GM12874 (cell line): ENCODE results near the gene UBE2D1.

Source experiments
- TF ChIP-seq, protein P1 (sequence below): IDR thresholded peaks from 2 replicates; pipeline ENCODE4 v1.5.1; 2011; ENCODE audit warnings: low read depth, mild to moderate bottlenecking, control low read depth, low read length, moderate library complexity; ENCODE audit not compliant: insufficient read depth

The UBE2D1 gene

DNA sequence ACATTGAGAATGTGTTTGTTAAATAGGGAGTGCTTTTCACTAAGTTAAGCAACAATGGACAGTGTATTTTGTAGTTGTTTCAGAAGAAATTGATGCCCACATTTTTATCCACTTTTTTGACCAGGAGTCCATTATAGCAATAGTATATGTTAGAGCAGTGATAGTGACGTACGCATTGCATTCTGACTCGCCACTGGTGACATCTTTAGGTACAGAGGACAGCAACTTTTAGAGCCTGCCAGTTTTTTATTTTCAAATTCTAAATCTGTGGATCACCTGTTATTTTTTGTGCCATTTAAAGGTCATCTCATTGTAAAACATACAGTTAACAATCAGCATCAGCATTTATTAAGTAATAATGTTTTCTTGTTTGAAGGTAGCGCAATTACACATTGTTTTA lies 1.4 kb downstream of the UBE2D1 start:
- TF ChIP-seq, protein P1, sequence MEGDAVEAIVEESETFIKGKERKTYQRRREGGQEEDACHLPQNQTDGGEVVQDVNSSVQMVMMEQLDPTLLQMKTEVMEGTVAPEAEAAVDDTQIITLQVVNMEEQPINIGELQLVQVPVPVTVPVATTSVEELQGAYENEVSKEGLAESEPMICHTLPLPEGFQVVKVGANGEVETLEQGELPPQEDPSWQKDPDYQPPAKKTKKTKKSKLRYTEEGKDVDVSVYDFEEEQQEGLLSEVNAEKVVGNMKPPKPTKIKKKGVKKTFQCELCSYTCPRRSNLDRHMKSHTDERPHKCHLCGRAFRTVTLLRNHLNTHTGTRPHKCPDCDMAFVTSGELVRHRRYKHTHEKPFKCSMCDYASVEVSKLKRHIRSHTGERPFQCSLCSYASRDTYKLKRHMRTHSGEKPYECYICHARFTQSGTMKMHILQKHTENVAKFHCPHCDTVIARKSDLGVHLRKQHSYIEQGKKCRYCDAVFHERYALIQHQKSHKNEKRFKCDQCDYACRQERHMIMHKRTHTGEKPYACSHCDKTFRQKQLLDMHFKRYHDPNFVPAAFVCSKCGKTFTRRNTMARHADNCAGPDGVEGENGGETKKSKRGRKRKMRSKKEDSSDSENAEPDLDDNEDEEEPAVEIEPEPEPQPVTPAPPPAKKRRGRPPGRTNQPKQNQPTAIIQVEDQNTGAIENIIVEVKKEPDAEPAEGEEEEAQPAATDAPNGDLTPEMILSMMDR, result no peak

DNA sequence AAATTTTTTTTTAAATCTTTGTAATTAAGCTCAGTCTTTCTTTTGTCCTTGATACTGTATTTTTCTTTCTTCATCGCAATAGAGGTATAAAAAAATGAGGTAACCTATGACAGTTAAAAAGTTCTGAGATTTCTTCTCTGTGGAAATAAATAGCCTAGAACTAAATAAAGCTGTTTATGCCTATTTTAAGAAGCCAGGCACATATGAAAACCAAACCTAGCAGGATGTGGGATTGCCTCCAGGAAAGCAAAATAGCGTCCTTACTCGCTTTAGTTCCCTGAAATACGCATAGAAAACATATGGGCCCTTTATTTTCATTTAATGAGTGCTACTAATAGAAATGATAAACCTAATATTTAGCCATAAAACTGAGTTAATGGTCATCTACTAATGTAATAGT lies 6.6 kb downstream of the UBE2D1 start:
- TF ChIP-seq, protein P1, result no peak

GRCh38 chr10:58341947-58342346 lies 7.1 kb downstream of the UBE2D1 start:
- TF ChIP-seq, protein P1, result no peak

DNA sequence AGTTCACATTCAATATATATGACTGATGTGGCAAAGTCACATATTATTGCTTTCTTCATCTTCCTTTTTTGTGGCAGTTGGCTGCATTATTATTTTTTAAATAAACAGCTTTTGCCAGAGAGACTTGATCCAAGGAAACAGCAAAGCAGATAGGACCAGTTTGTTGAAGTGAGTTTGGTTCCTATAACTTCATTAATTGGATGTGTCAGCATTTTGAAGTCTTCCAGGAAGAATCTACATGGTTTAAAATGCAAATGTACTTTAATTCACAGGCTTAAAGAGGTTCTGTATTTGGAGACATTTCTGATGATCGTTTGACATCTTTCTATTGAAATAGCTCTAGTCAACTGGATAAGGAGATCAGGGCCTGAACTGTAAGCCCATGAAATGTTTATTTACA lies 13.2 kb downstream of the UBE2D1 start:
- TF ChIP-seq, protein P1, result no peak

DNA sequence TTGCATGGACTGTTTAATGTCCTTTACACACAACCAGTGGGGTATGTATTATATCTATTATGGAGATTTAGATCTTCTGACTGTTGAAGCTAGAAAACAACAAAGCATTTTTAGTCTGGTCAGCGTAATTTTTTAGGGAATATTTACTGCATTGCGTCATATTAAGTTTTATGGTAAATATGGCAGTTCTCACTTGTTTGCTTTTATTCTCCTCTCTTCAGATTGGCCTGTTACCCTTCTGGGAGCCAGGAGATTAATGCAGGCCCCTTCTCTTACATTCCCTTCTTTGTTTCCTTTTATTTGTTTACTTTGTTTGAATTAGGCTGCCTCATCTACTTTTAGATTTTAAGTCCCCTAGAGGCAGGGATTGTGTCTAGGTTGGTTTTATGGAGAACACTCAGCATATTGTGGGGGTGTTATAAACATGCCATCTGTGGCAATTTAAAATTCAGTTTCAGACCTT lies 13.8 kb downstream of the UBE2D1 start:
- TF ChIP-seq, protein P1, result no peak

DNA sequence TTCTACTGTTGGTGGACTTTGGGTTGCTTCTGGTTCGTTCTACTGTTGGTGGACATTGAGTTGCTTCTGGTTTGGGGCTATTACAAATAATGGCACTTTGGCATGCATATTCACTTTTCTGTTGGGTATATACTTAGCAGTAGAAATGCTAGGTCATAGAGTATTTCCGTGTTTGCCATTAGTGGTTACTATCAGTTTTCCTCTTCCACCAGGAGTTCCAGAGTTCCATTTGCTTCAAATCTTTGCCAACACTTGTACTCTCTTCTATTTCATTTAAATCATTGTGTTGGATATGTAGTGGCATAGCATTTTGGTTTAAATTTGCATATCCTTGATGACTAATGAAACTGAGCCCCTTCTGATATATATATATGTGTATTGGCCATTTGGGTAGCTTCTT lies 15.2 kb downstream of the UBE2D1 start:
- TF ChIP-seq, protein P1, result no peak

DNA sequence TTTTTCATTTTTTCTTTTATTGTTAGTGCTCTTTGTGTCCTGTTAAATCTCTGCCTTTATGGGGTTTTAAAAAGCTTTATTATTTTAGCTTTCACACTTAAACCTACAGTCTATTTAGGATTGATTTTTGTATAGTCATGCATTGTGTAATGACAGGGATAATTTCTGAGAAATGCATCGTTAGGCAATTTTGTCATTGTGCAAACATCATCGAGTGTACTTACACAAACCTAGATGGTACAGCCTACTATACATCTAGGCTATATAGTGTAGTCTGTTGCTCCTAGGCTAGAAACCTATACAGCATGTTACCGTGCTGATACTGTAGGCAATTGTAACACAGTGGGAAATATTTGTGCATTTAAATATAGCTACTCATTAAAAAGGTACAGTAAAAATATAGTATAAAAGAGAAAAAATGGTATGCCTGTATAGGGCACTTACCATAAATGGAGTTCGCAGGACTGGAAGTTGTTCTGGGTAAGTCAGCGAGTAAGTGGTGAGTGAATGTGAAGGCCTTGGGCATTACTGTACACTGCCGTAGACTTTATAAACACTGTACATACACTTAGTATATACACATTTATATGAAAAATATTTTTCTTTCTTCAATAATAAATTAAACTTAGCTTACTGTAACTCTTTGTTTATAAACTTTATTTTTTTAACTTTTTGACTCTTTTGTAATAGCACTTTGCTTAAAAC lies 16.0 kb downstream of the UBE2D1 start:
- TF ChIP-seq, protein P1, result no peak
